ENCODE measurements around the gene RTBDN. TPM values are rescaled to one million over a fixed set of nuclear protein-coding genes. Genes with fewer than 3 reads are reported as not detected.

Gene RTBDN
- total and polyA plus RNA-seq, 2 of the 8 experiments (the other 6 are each of a cell fraction or from before 2014, with no cell fraction given): 4.0 to 4.8 TPM

GRCh38 chr19:12833418-12833737 is 1.0 kb downstream of the RTBDN start (continued):
- TF ChIP-seq KDM1A (IDR thresholded peaks at IDR 0.05; ENCODE audit: borderline replicate concordance, low read length) (no peak), CREB1 (IDR thresholded peaks at IDR 0.05) (no peak)

Measured in H1 (cell line).